Omental fat pad (tissue), 4 donors: ENCODE measurements around the gene ENTPD7. TPM values are rescaled to one million over a fixed set of nuclear protein-coding genes. Genes with fewer than 3 reads are reported as not detected.
A peak's percentile ranks its signal among the peaks of the same experiment; 100 is the strongest.

Source experiments
- ATAC-seq: fragments of 150-250 bp; one replicate; pipeline ENCODE4 v1.9.1; 2016; ENCODE audit warnings: mild to moderate bottlenecking, moderate library complexity; ENCODE audit not compliant: low FRiP score
- DNase-seq: peaks from one replicate; pipeline ENCODE4 v3.0.0-alpha.2; 2019; ENCODE audit warnings: low spot score
- CTCF ChIP-seq, 3 donors: fragments of 450-650 bp; IDR thresholded peaks; one replicate each; pipeline ENCODE4 v1.5.1; 2016 to 2017; ENCODE audit warnings: antibody characterized with exemption in 3 of 3, mild to moderate bottlenecking in 3 of 3, moderate library complexity in 2 of 3
- total RNA-seq, 4 donors: library from RNA; depleted of rRNA; stranded (reverse); fragments of >200 nt; gene quantifications; one replicate each; pipeline ENCODE4 v1.1.0, GENCODE V29; 2016

Gene ENTPD7
- total RNA-seq, 4 donors from 2014 or later, result 5.2 to 18.6 (median 9.2) TPM

DNA sequence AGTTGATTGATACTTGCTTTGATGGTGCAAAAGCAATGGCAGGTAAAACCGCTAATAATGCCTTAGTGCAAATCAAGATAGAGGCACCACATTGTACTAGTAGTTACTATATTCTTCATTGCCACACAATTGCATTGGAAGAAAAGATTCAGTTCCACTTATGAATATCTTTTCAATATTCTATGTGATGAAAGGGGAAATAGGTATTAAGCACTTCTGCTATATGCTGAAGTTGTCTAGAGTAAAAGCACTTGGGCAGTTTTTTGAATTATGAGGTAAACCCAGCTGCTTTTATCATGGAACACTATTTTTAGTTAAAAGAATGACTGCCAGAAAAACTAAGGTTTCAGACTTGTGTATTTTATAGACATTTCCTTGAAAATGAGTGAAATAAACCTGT is 15.5 kb downstream of the ENTPD7 start:
- DNase-seq (no peak), ATAC-seq (no peak)
- TF ChIP-seq CTCF (IDR thresholded peaks at IDR 0.05), result no peak

DNA sequence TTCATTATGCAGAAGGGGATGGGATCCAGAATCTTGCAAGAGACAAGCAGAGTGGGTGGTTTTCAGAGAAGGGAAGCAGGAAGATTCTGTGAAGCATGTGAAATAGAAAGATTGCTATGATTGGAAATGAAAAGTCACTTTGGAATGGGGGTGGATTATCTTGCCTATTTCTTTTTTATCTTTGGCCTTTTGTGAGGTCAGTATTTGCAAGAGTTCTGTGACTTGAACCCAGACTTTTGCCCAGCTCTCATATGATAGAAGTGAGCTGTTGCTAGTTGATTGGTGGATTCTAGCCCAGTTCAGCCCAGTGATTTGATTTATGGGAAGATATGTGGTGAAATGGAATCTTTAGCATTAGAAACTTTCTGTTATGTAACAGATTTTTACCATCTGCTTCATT is 17.1 kb downstream of the ENTPD7 start:
- DNase-seq, result no peak
- peak; percentile 37 for ATAC-seq
- no peak for TF ChIP-seq CTCF (IDR thresholded peaks at IDR 0.05)

DNA sequence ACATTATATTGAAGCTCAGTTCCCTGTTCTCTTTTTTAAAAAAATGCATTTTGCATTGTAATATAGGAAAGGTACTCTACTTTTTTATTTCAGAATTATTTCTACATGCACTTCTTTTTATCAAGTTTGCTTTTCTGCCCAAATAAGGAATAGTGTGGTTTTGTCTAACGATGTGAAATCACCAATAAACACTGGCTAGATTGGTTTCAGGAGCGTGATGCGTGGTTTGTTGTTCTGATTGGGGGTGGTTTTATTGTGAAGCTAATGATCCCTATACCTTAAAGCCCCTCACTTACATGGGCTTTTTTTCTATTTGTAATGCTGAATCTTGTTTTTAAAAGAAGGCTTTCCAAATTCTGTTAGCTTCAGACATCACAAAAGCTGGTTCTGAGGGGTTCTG is 17.6 kb downstream of the ENTPD7 start:
- no peak for DNase-seq
- no peak for TF ChIP-seq CTCF (IDR thresholded peaks at IDR 0.05)
- no peak for ATAC-seq

- DNase-seq, result no peak
- no peak for ATAC-seq
- TF ChIP-seq CTCF (IDR thresholded peaks at IDR 0.05), result no peak
Observed at GRCh38 chr10:99678921-99679320, 19.6 kb downstream of the ENTPD7 start.

DNA sequence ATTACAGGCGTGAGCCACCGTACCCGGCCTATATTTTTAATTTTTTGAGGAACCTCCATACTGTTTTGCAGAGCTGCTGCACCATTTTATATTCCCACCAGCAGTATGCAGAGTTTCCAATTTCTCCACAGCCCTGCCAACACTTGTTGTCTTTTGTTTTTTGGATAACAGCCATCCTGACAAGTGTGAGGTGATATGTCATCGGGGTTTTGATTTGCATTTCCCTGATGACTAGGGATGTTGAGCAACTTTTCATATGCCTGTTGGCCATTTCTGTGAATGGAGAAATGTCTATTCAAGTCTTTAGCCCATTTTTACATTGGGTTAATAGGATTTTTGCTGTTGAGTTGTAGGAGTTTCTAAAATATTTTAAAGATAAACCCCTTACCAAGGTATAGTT is 22.2 kb downstream of the ENTPD7 start:
- no peak for DNase-seq
- ATAC-seq, result peak; percentile 59
- TF ChIP-seq CTCF (IDR thresholded peaks at IDR 0.05), result no peak

GRCh38 chr10:99682032-99682431 is 22.7 kb downstream of the ENTPD7 start:
- no peak for TF ChIP-seq CTCF (IDR thresholded peaks at IDR 0.05)
- no peak for ATAC-seq
- no peak for DNase-seq

GRCh38 chr10:99682752-99683151 is 23.4 kb downstream of the ENTPD7 start:
- TF ChIP-seq CTCF (IDR thresholded peaks at IDR 0.05), result no peak

More at GRCh38 chr10:99682752-99683151, 23.4 kb downstream of the ENTPD7 start:
- DNase-seq, result no peak
- ATAC-seq, result no peak
